Stimulated activated CD4-positive, alpha-beta T cell treated with anti-CD3 and anti-CD28 coated beads, Interleukin-4, amount 100 ng/mL, for 48 hours (primary cell): ENCODE measurements around the gene PGAP3.

ENCODE experiments used
- DNase-seq, 2 donors: peaks; one replicate each; pipeline ENCODE4 v3.0.0-alpha.2; 2020; ENCODE audit warnings: low read depth in 2 of 2

The PGAP3 gene

DNA sequence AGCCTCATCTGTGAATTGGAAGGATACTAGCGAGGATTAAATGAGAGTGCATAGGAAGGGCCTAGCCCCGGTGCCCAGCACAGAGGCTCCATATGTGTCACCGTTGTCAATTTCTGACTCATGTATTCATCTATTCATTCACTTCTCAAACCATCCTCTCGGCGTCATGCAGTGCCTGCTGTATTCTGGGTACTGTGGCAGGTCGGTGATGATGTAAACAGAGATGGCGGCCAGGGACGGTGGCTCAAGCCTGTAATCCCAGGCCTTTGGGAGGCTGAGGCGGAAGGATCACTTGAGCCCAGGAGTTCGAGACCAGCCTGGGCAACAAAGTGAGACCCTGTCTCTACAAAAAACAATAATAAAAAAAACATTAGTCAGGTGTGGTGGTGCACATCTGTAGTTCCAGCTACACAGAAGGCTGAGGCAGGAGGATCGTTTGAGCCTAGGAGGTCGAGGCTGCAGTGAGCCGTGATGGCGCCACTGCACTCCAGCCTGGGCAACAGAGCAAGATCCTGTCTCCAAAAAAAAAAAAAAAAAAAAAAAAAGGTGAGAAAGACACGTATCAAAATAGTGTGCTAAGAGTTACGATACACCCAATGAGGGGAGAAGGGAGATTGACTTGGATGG lies 65.4 kb downstream of the PGAP3 start:
- peak in 1 of 2 donors; percentile 51 for DNase-seq

DNA sequence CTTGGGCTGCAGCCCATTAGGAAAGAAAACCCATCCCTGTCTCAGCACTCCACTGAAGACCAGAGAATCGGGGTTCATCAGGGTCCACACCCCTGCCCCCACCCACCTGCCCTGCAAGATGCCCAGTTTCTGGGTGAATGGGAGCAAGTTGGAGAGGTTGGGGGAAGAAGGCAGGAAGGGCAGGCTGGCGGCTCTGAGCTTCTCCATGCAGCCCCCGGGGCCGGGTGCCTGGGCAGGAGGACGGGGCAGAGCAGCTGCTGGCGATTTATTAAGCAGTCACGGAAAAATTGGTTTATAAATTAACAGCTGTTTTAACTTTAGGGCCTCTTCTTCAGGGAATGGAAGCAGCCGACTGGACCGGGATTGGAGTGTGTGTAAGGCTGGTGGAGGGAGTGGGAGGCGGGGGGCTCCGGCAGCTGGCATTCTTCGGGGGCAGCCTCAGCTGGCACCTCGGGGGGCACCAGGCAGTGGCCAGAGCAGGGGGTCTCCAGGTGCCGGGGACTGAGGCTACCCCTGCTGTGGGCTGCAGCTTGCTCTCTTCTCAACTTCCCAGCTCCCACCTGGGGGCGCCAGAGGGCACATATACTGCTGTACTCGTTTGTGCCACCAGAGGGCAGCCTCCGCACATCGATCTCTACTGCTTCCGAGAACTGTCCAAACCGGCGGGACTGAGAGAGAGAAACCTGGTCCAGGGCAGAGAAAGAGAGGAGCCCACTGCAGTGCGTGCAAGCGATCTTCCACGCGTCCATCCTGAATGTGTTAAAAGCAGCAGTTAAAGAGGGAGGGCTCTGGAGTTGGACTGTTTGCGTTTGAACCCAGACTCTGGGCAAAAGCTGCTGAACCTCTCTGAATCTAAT lies 66.1 kb downstream of the PGAP3 start:
- peak; percentile 73 to 88 for DNase-seq
